Skin epidermis (tissue), 12 donors: ENCODE measurements around the gene NFS1.
"Not testable (repeated sequence)": the region's sequence is repeated elsewhere in the genome, so short reads cannot be mapped to it uniquely, and the experiment has no call there.

Experiments
- H3K27ac ChIP-seq, 21 experiments: fragments of 200-600 bp; sonication (generic) in 11 of 21; one replicate each; pipeline ENCODE4 v1.5.0; 2020; ENCODE audit warnings: mild to moderate bottlenecking in 3 of 21, inconsistent platforms in 2 of 21, moderate library complexity in 2 of 21
- H3K4me3 ChIP-seq, 7 experiments: fragments of 200-600 bp; sonication (generic) in 2 of 7; one replicate each; pipeline ENCODE4 v1.5.0; 2020; ENCODE audit warnings: inconsistent platforms in 2 of 7, mild to moderate bottlenecking in 2 of 7, moderate library complexity in 1 of 7

The NFS1 gene

DNA sequence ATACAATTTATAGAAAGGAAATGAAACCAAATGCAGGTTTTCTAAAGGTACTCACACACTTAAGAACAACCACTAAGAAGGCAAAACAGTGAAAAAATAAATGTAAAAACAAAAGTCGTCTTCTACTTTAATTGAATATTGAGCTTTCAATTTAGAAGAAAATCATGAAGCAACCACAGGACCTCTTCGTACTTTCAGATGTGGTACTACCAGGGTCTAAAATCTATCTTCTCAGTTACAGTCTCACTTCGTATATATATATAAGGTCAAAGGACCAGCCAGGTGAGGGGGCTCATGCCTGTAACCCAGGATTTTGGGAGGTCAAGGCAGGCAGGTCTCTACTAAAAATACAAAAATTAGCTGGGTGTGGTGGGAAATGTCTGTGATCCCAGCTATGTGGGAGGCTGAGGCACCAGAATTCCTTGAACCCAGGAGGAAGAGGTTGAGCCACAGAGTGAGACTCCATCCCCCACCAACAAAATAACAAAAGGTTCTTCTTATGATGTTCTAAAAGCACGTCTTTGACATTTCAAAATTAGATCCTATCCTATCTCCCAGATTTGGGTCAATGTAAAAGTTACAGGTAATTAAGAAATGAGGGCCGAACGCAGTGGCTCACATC, 12.5 kb upstream of the NFS1 start:
- H3K4me3 ChIP-seq = no peak overlapping the region
- peak overlapping the region in 1 of 21 experiments; percentile 15 for H3K27ac ChIP-seq

- H3K4me3 ChIP-seq = no peak overlapping the region
- H3K27ac ChIP-seq = peak overlapping the region in 1 of 21 experiments; percentile 15
These were observed 11.9 kb upstream of the NFS1 start for GRCh38 chr20:35710884-35711587.

DNA sequence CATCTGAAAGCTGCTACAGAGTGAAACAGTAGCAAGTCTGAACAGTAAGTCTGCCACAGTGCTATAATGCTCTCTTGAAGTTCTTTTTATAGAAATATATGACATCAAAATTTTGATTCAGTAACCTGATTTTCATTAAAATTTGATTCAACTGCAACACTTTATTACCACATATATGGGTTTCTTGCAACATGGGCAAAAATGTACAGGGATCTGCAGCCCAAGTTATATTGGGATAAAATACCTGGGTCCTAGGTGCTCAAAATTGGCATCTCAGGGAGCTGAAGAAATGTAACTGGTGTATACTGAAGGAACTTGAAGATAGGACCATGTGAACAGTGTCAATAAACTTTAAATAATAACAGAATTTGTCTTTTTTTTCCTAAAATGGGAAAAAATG, 10.9 kb upstream of the NFS1 start:
- Histone ChIP-seq H3K27ac (no peak overlapping the region), H3K4me3 (no peak overlapping the region)

DNA sequence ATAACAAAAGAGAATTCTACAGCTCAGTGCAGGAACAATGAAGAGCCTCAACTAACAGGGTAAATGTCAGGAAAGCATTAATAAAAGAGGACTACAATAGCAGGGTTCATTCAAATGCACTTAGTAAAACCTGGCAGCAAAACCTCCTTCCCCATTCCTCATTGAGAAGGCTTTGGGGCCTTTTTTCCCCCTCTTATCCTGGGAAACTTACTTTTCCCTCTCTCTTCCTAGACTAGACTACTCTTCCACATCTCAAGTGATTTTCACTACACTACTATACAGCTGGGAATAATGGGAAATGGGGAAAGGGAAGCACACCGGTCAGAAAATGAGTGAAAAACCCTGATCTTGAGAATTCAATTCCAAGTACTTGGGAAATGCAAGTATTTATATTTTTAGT, 10.1 kb upstream of the NFS1 start:
- Histone ChIP-seq H3K4me3 (no peak overlapping the region), H3K27ac (no peak overlapping the region)

DNA sequence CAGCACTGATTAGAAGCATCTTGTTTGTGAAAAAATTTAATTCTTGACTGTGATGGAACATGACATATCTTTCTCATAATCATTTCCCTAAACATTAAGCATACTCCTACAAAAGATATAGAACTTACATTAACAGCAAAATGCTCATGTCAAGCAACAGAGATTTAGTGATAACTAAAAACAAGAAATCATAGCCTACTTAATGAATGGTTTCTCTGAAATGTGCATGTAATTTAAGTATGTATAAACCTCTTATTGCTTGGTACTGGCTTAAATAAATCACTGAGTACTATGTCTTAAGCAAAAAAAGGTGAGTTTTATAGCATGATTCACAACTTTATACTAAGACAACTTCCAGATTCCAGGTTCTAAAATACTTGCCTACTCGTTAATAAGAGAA, 9.3 kb upstream of the NFS1 start:
- H3K27ac ChIP-seq = no peak overlapping the region

GRCh38 chr20:35706591-35707529, 7.7 kb upstream of the NFS1 start:
- not testable (repeated sequence) for H3K27ac ChIP-seq, H3K4me3 ChIP-seq

More for the DNA sequence above, 9.3 kb upstream of the NFS1 start:
- H3K4me3 ChIP-seq = no peak overlapping the region

DNA sequence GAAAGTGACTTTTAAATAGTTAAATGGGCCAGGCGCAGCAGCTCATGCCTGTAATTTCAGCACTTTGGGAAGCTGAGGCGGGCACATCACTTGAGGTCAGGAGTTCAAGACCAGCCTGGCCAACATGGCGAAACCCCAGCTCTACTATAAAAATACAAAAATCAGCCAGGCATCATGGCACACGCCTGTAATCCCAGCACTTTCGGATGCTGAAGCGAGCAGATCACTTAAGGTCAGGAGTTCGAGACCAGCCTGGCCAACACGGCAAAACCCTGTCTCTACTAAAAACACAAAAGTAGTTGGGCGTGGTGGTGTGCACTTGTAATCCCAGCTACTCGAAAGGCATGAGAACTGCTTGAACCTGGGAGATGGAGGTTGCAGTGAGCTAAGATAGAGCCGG, 6.7 kb upstream of the NFS1 start:
- not testable (repeated sequence) for H3K27ac ChIP-seq, H3K4me3 ChIP-seq

GRCh38 chr20:35704514-35705261, 5.5 kb upstream of the NFS1 start:
- no peak overlapping the region for H3K4me3 ChIP-seq

DNA sequence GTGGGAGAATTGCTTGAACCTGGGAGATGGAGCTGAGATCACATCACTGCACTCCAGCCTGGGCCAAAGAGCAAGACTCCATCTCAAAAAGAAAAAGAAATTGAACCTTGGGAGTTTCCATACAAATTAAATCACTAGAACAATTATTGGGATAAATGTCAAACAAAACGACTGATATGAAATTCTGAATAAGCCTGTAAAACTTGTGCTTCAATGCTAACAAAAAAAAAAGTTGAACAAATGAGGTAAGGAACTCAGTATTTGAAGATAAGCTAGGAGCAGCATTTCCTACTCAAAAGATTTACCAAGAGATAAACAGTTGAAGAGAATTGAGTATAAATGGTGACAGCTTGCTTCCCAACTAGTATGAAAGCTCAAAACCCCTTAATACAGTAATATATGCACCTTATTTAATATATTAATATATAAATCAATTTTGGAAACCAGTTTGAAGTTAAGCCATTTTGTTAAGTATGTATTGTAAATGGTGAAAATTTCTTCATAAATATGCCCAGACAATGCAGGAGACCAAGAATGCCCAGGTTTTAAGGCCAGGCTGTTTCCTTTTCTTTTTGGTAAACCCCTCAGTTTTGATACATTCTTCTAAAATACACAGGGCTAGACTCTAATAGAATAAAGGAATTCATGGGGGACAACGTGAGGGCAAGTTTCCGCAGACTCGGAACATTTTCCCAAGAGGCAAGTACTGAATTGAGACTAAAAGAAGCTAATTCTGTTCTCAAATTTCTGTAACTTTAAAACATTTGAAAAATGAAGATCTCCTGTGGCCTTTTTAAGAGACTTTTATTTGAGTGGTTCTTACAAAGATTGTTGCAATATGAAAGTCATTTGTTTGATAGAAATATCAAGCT, 3.9 kb upstream of the NFS1 start:
- Histone ChIP-seq H3K27ac (no peak overlapping the region), H3K4me3 (no peak overlapping the region)

More at GRCh38 chr20:35704514-35705261, 5.5 kb upstream of the NFS1 start:
- no peak overlapping the region for H3K27ac ChIP-seq

GRCh38 chr20:35702051-35702823, 3.1 kb upstream of the NFS1 start:
- no peak overlapping the region for H3K27ac ChIP-seq

DNA sequence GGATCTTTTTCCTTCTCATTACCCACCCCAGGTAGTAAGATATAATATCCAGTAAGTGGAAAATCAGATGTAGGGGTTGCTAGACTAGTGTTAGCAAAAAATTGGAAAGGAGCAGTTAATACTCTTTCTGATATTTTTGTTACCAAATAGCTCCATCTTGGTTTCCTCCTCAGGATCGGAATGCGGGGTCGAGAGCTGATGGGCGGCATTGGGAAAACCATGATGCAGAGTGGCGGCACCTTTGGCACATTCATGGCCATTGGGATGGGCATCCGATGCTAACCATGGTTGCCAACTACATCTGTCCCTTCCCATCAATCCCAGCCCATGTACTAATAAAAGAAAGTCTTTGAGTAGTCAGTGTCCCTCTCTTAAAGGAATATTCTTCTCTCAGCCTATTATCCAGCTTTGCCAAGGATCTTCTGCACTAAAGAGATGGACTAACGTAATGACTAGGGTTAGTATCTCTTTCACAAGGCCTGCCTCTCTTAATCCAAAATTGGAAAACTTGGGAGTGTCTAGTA, 1.5 kb upstream of the NFS1 start:
- H3K4me3 ChIP-seq = no peak overlapping the region
- peak overlapping the region in 3 of 21 experiments; percentile 11 to 96 (median 94) for H3K27ac ChIP-seq

More at GRCh38 chr20:35702051-35702823, 3.1 kb upstream of the NFS1 start:
- H3K4me3 ChIP-seq = no peak overlapping the region

DNA sequence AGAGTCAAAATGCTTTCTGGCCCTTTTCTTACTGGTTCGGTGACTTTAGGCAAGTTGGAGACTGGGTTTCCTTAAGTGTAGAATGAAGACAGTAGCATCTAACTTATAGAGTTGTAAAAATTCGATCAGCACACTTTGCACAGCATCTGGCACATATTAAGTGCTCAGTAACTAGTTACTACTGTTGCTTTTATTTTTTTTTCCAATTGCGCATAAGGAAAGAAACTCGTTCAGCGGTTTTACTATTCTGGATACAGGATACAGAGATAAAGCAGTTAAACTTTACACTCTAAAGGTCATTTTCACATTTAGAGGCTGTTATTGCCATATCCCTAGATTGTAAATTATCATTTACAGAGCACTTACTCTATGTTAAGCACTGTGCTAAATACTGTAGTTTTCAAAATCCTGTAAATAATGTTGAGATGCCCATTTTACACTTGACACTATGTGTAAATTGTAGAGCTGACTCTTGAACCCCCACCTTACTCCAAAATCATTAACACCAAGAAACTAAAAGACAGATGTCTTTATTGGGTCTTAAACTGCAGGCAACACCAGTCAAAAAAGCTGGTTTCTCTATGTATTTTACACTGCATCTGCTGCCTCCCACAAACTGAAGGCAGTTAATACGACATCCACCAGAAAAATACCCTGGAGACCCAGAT, 939 bp upstream of the NFS1 start:
- Histone ChIP-seq H3K27ac (peak overlapping the region in 20 of 21 experiments; percentile 76 to 98 (median 94)), H3K4me3 (peak overlapping the region; percentile 72 to 99 (median 88))

GRCh38 chr20:35698298-35699126, 640 bp downstream of the NFS1 start:
- Histone ChIP-seq H3K4me3 (peak overlapping the region; percentile 72 to 99 (median 88)), H3K27ac (peak overlapping the region; percentile 76 to 98 (median 94))

- H3K27ac ChIP-seq = peak overlapping the region in 1 of 21 experiments; percentile 98
These were observed 1.4 kb downstream of the NFS1 start for GRCh38 chr20:35697696-35698297.

GRCh38 chr20:35695978-35696377, 3.2 kb downstream of the NFS1 start:
- no peak overlapping the region for H3K4me3 ChIP-seq

More at GRCh38 chr20:35697696-35698297, 1.4 kb downstream of the NFS1 start:
- peak overlapping the region in 3 of 7 experiments; percentile 72 to 99 (median 73) for H3K4me3 ChIP-seq

More at GRCh38 chr20:35695978-35696377, 3.2 kb downstream of the NFS1 start:
- H3K27ac ChIP-seq = no peak overlapping the region
